ENCODE results near the gene COBL. TPM values are rescaled to one million over a fixed set of nuclear protein-coding genes. Genes with fewer than 3 reads are reported as not detected.
"Not testable (repeated sequence)": the region's sequence is repeated elsewhere in the genome, so short reads cannot be mapped to it uniquely, and the experiment has no call there.

The COBL gene
- polyA plus RNA-seq, 1 donor, result 30.5 TPM

DNA sequence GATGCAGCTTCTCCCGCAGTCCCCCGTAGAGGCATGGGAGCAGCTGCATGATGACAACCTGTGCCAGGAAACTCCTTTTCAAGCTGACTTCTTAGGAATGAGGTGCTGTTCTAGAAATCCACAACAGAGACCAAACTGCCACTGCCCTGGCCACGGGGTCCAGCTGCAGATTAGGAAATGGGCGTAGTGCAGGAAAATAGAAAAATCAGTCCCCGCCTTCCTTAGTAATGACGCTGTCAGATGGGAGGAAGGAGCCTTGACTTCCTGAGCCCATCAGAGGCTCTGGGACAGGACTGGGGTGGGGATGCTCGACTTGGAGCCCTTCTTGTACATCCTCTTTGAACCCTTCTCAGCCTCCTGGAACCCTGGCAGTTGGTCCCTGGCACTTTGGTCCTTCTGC is 306.1 kb downstream of the COBL start:
- H3K9me3 ChIP-seq (ENCODE audit: control insufficient read depth, low read depth, low read length), result no peaks in the 10 kb centered on the region
- no peaks in the 10 kb centered on the region for H3K4me1 ChIP-seq (ENCODE audit: control insufficient read depth, insufficient read depth, low read length)
- no peak for DNase-seq
- no peak overlapping the region for H3K4me3 ChIP-seq (ENCODE audit: low read length)
- WGBS (ENCODE audit: insufficient coverage, low lambda C conversion rate), result no CpG with 5 or more reads among the region's 7 CpGs
- no peaks in the 10 kb centered on the region for H3K27me3 ChIP-seq (ENCODE audit: control insufficient read depth, insufficient read depth, low read length)
- no peak overlapping the region for H3K27ac ChIP-seq (ENCODE audit: low read length)
- no peaks in the 10 kb centered on the region for H3K36me3 ChIP-seq (ENCODE audit: control insufficient read depth, insufficient read depth, low read length)

DNA sequence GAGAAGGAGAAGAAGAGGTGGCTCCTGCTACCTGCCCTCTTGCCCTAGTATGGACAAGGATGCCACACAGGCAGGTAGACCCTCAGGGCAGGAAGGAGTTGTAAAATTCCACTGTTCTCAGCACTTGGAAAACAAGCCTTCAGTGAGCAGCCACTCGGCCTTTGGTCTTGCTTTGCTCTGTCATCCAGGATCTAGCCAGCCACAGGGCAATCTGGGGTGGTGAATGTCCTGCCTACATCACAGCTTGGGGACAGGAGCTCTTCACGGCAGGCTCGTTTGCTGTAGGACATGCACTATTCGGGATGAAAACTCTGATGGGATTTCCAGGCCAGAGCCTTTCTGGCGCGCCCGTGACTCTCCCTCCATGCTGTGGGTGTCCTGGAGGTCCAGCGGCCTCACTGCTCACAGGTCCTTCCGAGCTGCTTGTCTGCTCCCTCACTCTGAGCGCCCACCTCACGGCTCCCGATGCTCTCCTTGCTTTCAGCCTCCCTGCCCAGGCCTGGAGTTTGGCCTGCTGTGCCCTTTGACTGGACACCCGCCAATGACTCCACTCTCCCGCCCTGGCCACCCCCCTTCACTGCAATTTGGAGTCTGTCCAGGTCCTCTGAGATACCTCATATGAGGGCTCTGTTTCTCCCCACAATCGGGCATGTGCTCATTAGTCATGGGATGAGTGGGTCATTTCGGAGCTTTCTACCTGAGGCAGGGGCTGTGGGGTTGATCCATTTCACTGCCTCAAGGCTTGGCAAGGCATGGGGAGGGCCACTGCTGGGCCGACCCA is 306.7 kb downstream of the COBL start:
- no peaks in the 10 kb centered on the region for H3K36me3 ChIP-seq (ENCODE audit: control insufficient read depth, insufficient read depth, low read length)
- no CpG with 5 or more reads among the region's 17 CpGs for WGBS (ENCODE audit: insufficient coverage, low lambda C conversion rate)

DNA sequence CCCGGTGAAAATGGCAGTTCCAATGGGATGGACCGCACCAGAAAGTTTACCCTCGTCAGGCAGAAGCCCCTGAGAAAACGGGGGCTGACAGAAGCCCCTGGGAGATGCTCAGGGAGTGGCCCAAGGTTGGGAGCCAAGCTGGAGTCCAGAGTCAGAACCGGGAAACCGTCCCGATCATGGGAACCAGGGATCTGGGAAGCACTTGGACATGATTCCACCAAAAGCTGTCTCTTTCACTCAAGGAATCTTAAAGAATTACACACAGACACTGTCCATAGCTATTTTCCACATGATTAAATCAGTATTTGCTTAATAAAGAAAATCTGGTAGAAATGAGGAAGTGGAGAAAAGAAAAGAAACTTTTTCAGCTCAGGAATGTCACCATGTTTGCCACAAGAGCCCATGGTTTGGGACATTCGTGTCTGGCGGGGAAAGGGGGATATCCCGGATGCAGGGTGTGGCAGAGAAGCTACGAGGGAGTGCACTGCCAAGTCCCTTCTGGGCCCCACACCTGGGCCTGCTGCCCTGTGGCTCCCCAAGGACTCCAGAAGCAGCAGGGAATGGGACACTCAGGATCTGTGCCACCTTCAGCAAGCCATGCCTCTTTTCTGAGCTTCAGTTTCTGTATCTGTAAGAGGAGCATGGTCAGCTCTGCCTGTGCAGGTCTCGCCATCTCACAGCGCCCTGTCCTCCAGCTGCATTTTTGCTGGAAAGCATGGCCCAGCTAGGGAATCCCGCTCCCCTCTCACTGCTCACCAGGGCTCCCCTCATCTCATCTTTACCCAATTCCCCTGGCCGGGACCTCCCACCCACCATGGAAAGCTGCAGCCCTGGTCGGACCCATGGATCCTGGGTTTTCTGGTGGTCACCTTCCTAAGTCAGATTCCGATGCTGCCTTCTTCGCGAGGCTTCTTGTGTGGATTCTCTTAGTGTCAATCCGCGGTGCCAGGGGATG is 308.8 kb downstream of the COBL start:
- no peaks in the 10 kb centered on the region for H3K4me1 ChIP-seq (ENCODE audit: control insufficient read depth, insufficient read depth, low read length)
- no peaks in the 10 kb centered on the region for H3K36me3 ChIP-seq (ENCODE audit: control insufficient read depth, insufficient read depth, low read length)
- H3K9me3 ChIP-seq (ENCODE audit: control insufficient read depth, low read depth, low read length), result no peaks in the 10 kb centered on the region
- H3K27me3 ChIP-seq (ENCODE audit: control insufficient read depth, insufficient read depth, low read length), result no peaks in the 10 kb centered on the region
- WGBS (ENCODE audit: insufficient coverage, low lambda C conversion rate), result 100% methylated on average over 2 of the region's 21 CpGs
- H3K27ac ChIP-seq (ENCODE audit: low read length), result no peak overlapping the region
- DNase-seq, result no peak
- no peak overlapping the region for H3K4me3 ChIP-seq (ENCODE audit: low read length)

More for the DNA sequence above, 306.7 kb downstream of the COBL start:
- DNase-seq, result no peak
- Histone ChIP-seq H3K9me3 (ENCODE audit: control insufficient read depth, low read depth, low read length) (no peaks in the 10 kb centered on the region), H3K4me3 (ENCODE audit: low read length) (no peak overlapping the region), H3K4me1 (ENCODE audit: control insufficient read depth, insufficient read depth, low read length) (no peaks in the 10 kb centered on the region), H3K27ac (ENCODE audit: low read length) (no peak overlapping the region), H3K27me3 (ENCODE audit: control insufficient read depth, insufficient read depth, low read length) (no peaks in the 10 kb centered on the region)

DNA sequence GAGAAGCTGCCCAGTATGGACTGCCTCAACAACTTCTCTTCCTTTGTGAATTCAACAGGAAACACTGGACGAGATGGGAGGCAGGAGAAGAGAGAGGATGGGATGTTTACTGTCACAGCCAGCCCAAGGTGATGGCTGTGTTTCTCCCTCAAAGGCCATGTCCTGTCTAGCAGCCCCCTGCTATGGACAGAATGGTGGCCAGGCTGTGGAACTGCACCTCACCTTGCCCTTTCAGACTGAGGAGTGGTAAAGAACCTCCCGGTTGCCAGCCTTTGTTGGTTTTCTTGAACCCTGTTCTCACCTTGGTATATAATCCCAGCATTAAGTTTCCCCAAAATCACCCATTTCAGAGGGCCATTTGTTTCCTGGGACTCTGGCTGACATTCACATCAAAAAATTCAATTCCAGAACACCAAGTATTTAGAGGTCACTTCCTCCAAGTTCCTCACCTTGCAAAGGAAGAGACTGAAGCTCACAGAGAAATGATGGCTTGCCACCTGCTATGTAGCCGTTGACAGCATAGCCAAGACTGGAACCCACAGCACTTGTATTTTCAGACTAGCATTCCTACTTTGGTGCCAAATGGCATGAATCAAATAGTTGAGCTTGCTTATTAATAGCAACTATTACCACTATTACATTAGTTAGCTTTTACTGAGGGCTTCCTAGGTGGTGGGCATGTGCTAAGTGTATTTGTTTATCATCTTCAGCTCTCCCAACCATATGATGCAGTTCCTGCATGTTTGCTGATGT is 309.9 kb downstream of the COBL start:
- Histone ChIP-seq H3K27me3 (ENCODE audit: control insufficient read depth, insufficient read depth, low read length) (no peaks in the 10 kb centered on the region), H3K36me3 (ENCODE audit: control insufficient read depth, insufficient read depth, low read length) (no peaks in the 10 kb centered on the region), H3K9me3 (ENCODE audit: control insufficient read depth, low read depth, low read length) (no peaks in the 10 kb centered on the region), H3K27ac (ENCODE audit: low read length) (no peak overlapping the region), H3K4me3 (ENCODE audit: low read length) (no peak overlapping the region), H3K4me1 (ENCODE audit: control insufficient read depth, insufficient read depth, low read length) (no peaks in the 10 kb centered on the region)
- no CpG with 5 or more reads among the region's 3 CpGs for WGBS (ENCODE audit: insufficient coverage, low lambda C conversion rate)
- no peak for DNase-seq

DNA sequence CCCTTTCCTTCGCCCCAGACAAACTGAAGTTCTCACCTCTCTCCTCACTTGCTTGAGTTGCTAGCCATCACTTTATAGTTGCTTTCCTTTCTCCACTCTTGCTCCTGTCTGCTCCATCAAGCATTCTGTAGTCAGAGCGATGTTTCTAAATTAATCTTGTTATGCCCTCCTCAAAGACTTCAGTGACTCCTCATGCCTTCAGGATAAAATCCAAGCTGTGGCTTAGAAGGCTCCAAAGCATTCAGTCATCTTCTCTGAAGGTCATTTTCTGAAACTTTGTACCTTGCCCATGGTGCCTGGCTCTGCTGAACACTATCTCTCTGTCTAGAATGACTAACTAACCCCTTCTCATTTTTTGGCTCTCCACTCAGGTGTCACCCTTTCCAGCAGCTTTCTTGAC is 311.5 kb downstream of the COBL start:
- no peaks in the 10 kb centered on the region for H3K4me1 ChIP-seq (ENCODE audit: control insufficient read depth, insufficient read depth, low read length)
- no peak overlapping the region for H3K4me3 ChIP-seq (ENCODE audit: low read length)
- no peaks in the 10 kb centered on the region for H3K36me3 ChIP-seq (ENCODE audit: control insufficient read depth, insufficient read depth, low read length)
- H3K27me3 ChIP-seq (ENCODE audit: control insufficient read depth, insufficient read depth, low read length), result no peaks in the 10 kb centered on the region
- H3K9me3 ChIP-seq (ENCODE audit: control insufficient read depth, low read depth, low read length), result no peaks in the 10 kb centered on the region
- 92% methylated on average over 2 of the region's 2 CpGs for WGBS (ENCODE audit: insufficient coverage, low lambda C conversion rate)
- DNase-seq, result no peak
- H3K27ac ChIP-seq (ENCODE audit: low read length), result no peak overlapping the region

DNA sequence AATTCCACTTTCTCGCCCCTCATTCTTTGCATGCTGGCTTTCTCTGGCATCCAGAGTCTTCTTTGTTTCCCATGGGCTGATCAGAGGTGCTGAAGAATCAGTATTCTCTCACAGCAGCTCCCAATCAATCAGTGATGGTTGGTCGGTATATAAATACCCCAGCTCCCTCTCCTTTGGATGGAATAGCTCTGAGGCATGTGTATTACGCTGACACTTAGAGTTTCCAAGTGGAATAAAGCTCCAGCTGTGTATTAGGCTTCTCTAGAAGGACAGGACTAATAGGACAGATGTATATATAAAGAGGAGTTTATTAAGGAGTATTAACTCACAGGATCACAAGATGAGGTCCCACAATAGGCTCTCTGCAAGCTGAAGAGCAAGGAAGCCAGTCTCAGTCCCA is 315.7 kb downstream of the COBL start:
- no peak overlapping the region for H3K4me3 ChIP-seq (ENCODE audit: low read length)
- no peaks in the 10 kb centered on the region for H3K36me3 ChIP-seq (ENCODE audit: control insufficient read depth, insufficient read depth, low read length)
- no peak overlapping the region for H3K27ac ChIP-seq (ENCODE audit: low read length)
- H3K27me3 ChIP-seq (ENCODE audit: control insufficient read depth, insufficient read depth, low read length), result no peaks in the 10 kb centered on the region
- H3K4me1 ChIP-seq (ENCODE audit: control insufficient read depth, insufficient read depth, low read length), result no peaks in the 10 kb centered on the region
- DNase-seq, result no peak
- H3K9me3 ChIP-seq (ENCODE audit: control insufficient read depth, low read depth, low read length), result no peaks in the 10 kb centered on the region
- 100% methylated on average over 1 of the region's 3 CpGs for WGBS (ENCODE audit: insufficient coverage, low lambda C conversion rate)

DNA sequence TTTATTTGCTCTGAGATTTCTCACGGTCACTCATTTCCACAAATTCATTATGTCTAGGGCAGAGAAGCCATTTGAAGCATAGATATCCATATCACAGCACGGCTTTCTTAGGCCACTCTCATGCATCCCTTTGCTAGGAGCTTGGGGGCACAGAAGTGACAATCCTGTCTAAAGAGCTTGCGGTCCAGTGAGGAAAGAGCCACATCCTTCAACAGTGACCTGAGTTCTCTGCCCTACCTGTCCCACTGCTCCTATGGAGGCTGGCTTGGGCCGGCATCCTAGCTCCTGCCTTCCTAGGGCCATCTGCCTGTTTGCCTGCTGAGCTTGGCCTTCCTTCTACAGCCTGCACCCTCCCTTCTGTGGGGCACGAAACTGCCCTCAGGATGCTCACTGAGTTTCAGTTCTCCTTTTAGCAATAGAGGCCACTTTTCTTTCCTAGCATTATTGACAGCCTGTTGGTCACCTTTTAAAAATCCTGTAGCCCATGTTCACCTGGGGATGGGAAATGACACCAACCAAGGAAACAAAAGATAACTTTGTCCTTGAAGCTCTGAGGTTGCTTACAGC is 321.8 kb downstream of the COBL start:
- no peaks in the 10 kb centered on the region for H3K36me3 ChIP-seq (ENCODE audit: control insufficient read depth, insufficient read depth, low read length)
- whole genome bisulfite sequencing (ENCODE audit: insufficient coverage, low lambda C conversion rate), result 100% methylated on average over 1 of the region's 5 CpGs
- no peak overlapping the region for H3K4me3 ChIP-seq (ENCODE audit: low read length)
- H3K4me1 ChIP-seq (ENCODE audit: control insufficient read depth, insufficient read depth, low read length), result no peaks in the 10 kb centered on the region
- no peak for DNase-seq
- H3K27me3 ChIP-seq (ENCODE audit: control insufficient read depth, insufficient read depth, low read length), result no peaks in the 10 kb centered on the region
- H3K9me3 ChIP-seq (ENCODE audit: control insufficient read depth, low read depth, low read length), result no peaks in the 10 kb centered on the region
- no peak overlapping the region for H3K27ac ChIP-seq (ENCODE audit: low read length)

DNA sequence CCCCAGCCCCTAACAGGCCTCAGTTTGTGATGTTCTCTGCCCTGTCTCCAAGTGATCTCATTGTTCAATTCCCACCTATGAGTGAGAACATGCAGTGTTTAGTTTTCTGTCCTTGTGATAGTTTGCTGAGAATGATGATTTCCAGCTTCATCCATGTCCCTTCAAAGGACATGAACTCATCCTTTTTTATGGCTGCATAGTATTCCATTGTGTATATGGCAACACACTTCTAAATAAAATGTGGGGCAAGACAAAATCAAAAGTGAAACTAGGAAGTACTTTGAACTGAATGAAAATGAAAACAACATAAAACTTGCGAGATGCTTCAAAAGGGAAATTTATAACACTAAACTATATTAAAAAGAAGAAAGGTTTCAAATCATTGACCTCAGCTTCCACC is 326.4 kb downstream of the COBL start:
- not testable (repeated sequence) for H3K4me1 ChIP-seq (ENCODE audit: control insufficient read depth, insufficient read depth, low read length); H3K9me3 ChIP-seq (ENCODE audit: control insufficient read depth, low read depth, low read length); H3K27ac ChIP-seq (ENCODE audit: low read length); DNase-seq; H3K4me3 ChIP-seq (ENCODE audit: low read length); H3K36me3 ChIP-seq (ENCODE audit: control insufficient read depth, insufficient read depth, low read length); H3K27me3 ChIP-seq (ENCODE audit: control insufficient read depth, insufficient read depth, low read length)
- WGBS (ENCODE audit: insufficient coverage, low lambda C conversion rate), result 83% methylated on average over 1 of the region's 1 CpG

DNA sequence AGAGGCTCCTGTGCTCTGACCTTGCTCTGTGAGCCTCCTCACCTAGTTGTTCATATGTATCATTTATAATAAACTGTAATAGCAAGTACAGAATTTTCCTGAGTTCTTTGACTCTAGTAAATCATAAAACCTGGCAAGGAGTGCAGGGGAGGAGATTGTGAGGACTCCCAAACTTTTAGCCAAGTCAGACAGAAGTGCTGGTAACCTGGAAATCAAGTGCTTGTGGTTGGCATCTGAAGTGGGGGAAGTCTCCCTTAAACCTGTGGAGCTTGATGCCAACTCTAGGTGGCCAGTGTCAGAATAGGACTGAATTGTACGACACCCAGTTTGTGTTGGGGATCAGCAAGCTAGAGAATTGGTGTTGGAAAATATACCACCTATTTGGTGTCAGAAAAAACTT is 327.6 kb downstream of the COBL start:
- Histone ChIP-seq H3K4me3 (ENCODE audit: low read length) (no peak overlapping the region), H3K27ac (ENCODE audit: low read length) (no peak overlapping the region), H3K27me3 (ENCODE audit: control insufficient read depth, insufficient read depth, low read length) (no peaks in the 10 kb centered on the region), H3K4me1 (ENCODE audit: control insufficient read depth, insufficient read depth, low read length) (no peaks in the 10 kb centered on the region), H3K36me3 (ENCODE audit: control insufficient read depth, insufficient read depth, low read length) (no peaks in the 10 kb centered on the region), H3K9me3 (ENCODE audit: control insufficient read depth, low read depth, low read length) (no peaks in the 10 kb centered on the region)
- DNase-seq, result no peak
- 100% methylated on average over 1 of the region's 1 CpG for WGBS (ENCODE audit: insufficient coverage, low lambda C conversion rate)

DNA sequence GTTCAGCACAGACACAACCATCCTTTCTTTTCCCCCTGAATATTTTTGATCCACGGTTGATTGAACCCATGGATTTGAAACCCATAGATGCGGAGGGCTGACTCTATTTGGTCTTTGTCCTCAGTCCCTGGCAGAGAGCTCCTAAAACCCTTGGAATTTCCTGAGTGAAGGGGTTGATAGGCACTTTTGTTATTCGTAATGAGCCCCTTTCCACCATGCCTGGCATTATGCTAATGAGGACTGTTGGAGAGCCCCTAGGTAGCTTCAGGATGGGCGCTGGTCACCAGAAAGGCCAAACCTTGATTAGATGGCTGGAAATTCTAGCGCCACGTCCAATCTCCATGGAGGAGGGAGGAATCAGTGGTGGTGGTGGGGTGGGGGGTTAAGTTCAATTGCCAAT is 328.1 kb downstream of the COBL start:
- Histone ChIP-seq H3K27ac (ENCODE audit: low read length) (no peak overlapping the region), H3K4me3 (ENCODE audit: low read length) (no peak overlapping the region), H3K27me3 (ENCODE audit: control insufficient read depth, insufficient read depth, low read length) (no peaks in the 10 kb centered on the region), H3K4me1 (ENCODE audit: control insufficient read depth, insufficient read depth, low read length) (no peaks in the 10 kb centered on the region), H3K9me3 (ENCODE audit: control insufficient read depth, low read depth, low read length) (no peaks in the 10 kb centered on the region), H3K36me3 (ENCODE audit: control insufficient read depth, insufficient read depth, low read length) (no peaks in the 10 kb centered on the region)
- WGBS (ENCODE audit: insufficient coverage, low lambda C conversion rate), result no CpG with 5 or more reads among the region's 6 CpGs
- no peak for DNase-seq

Measured in large intestine (tissue), 3 donors.